ENCODE measurements around the gene XCR1.

DNA sequence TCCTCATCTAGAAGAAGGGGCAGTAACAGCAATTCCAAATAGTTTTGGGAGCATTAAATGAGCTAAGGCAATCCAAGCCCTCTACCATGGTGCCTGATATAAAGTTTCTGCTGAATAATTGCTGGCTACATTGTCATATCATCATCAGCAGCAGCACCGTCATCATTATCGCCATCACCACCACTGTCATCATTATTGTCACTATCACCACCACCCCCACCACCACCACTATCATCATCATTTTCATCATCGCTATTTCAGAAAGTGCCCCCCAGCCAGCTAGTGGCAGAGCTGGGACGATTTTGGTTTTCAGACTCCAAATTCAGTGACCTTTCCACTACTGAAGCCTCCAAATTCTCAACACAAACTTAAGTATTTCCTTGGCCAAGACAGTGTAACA, 15.0 kb downstream of the XCR1 start:
- TF ChIP-seq, protein P1, sequence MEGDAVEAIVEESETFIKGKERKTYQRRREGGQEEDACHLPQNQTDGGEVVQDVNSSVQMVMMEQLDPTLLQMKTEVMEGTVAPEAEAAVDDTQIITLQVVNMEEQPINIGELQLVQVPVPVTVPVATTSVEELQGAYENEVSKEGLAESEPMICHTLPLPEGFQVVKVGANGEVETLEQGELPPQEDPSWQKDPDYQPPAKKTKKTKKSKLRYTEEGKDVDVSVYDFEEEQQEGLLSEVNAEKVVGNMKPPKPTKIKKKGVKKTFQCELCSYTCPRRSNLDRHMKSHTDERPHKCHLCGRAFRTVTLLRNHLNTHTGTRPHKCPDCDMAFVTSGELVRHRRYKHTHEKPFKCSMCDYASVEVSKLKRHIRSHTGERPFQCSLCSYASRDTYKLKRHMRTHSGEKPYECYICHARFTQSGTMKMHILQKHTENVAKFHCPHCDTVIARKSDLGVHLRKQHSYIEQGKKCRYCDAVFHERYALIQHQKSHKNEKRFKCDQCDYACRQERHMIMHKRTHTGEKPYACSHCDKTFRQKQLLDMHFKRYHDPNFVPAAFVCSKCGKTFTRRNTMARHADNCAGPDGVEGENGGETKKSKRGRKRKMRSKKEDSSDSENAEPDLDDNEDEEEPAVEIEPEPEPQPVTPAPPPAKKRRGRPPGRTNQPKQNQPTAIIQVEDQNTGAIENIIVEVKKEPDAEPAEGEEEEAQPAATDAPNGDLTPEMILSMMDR (IDR thresholded peaks at IDR 0.05), result no peak
- TF ChIP-seq EZH2 (IDR thresholded peaks at IDR 0.05; ENCODE audit: borderline replicate concordance, insufficient read depth, low read depth, low read length, poor library complexity, severe bottlenecking), result no peak

All from B cell (primary cell).